Uterus (tissue), 2 donors: ENCODE data around the gene MCM8.

Source experiments
- POLR2A ChIP-seq, 2 donors: fragments of 450-650 bp; IDR thresholded peaks; one replicate each; pipeline ENCODE4 v1.6.1; 2016; ENCODE audit warnings: antibody characterized with exemption in 2 of 2, mild to moderate bottlenecking in 1 of 2, moderate library complexity in 1 of 2
- TF ChIP-seq, protein P1 (sequence below), 4 experiments: fragments of 200-600 bp in 2 of 4; fragments of 450-650 bp in 2 of 4; sonication (generic) in 2 of 4; IDR thresholded peaks; one replicate each; pipeline ENCODE4 v1.5.1; 2016 to 2019; ENCODE audit warnings: antibody characterized with exemption in 4 of 4, mild to moderate bottlenecking in 2 of 4, moderate library complexity in 1 of 4

DNA sequence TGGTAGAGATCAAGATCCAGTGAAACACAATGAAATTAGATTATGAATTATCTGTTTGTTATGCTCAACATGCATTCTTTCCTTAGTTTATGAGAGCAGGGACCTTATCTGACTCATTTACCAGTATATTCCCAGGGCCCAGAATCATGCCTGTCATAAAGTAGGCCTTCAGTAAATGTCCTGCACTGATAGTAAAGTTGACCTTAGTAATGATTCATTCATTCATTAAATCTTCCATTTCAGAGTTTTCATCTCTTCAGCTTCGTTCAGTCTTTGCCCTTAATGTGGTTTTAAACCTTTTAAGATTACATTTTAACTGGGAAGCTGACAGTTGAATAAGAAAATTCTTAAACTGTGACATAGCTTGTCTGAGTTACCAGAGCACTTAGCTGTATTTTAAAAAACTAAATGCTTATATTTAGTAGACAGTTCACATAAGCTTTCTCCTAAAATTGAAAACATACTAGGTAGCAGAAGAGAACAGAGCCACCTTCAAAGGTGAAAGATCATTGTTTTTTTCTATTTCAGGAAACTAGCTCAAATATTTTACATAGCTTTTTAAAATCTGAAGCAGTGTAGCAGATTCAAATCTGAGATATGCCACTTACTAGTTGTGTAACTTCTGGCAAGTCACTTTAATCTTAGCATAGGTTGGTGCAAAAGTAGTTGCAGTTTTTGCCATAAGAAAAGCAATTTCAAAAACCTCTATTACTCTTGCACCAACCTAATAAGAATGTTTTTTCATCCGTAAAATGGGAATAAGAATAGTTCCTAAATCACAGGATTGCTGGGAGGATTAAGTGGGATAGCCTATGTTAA is 41.4 kb downstream of the MCM8 start:
- no peak for TF ChIP-seq POLR2A (IDR thresholded peaks at IDR 0.05)
- TF ChIP-seq, protein P1, sequence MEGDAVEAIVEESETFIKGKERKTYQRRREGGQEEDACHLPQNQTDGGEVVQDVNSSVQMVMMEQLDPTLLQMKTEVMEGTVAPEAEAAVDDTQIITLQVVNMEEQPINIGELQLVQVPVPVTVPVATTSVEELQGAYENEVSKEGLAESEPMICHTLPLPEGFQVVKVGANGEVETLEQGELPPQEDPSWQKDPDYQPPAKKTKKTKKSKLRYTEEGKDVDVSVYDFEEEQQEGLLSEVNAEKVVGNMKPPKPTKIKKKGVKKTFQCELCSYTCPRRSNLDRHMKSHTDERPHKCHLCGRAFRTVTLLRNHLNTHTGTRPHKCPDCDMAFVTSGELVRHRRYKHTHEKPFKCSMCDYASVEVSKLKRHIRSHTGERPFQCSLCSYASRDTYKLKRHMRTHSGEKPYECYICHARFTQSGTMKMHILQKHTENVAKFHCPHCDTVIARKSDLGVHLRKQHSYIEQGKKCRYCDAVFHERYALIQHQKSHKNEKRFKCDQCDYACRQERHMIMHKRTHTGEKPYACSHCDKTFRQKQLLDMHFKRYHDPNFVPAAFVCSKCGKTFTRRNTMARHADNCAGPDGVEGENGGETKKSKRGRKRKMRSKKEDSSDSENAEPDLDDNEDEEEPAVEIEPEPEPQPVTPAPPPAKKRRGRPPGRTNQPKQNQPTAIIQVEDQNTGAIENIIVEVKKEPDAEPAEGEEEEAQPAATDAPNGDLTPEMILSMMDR (IDR thresholded peaks at IDR 0.05): no peak
